Stomach (tissue), 4 donors: ENCODE data around the gene IL1RL2.

Experiments
- CTCF ChIP-seq, 7 experiments: fragments of 450-650 bp in 4 of 7; fragments of 200-600 bp in 3 of 7; sonication (generic) in 3 of 7; IDR thresholded peaks; one replicate each; pipeline ENCODE4 v1.5.1; 2016 to 2019; ENCODE audit warnings: antibody characterized with exemption in 7 of 7, control low read depth in 2 of 7, mild to moderate bottlenecking in 1 of 7
- POLR2A ChIP-seq, 4 donors: fragments of 450-650 bp; IDR thresholded peaks; one replicate each; pipeline ENCODE4 v1.6.1; 2016; ENCODE audit warnings: antibody characterized with exemption in 4 of 4, control low read depth in 2 of 4, mild to moderate bottlenecking in 1 of 4, moderate library complexity in 1 of 4
- POLR2AphosphoS5 ChIP-seq, 3 donors: sonication (generic); formaldehyde crosslinking; IDR thresholded peaks; one replicate each; pipeline ENCODE4 v1.6.1; 2016; ENCODE audit warnings: antibody characterized with exemption in 3 of 3

GRCh38 chr2:102238039-102238756, 51.4 kb downstream of the IL1RL2 start:
- TF ChIP-seq POLR2A (IDR thresholded peaks at IDR 0.05), result no peak
- TF ChIP-seq CTCF (IDR thresholded peaks at IDR 0.05), result no peak
- no peak for TF ChIP-seq POLR2AphosphoS5 (IDR thresholded peaks at IDR 0.05)
